Right cardiac atrium (tissue), 5 donors: ENCODE data around the gene POU5F2. TPM values are rescaled to one million over a fixed set of nuclear protein-coding genes. Genes with fewer than 3 reads are reported as not detected.

Experiments used
- ATAC-seq, 2 donors: fragments of 200-7000 bp; cut with Tn5 transposase; one replicate each; pipeline versions ENCODE4 v1.8.0 to v1.9.1; 2020; ENCODE audit warnings: moderate library complexity in 2 of 2, mild to moderate bottlenecking in 1 of 2
- DNase-seq, 3 donors: peaks; one replicate each; pipeline ENCODE4 v3.0.0-alpha.2; 2020
- H3K27ac ChIP-seq: one replicate; pipeline ENCODE4 v1.5.1; 2013; ENCODE audit warnings: mild to moderate bottlenecking, low read length, control low read depth, moderate library complexity
- H3K27me3 ChIP-seq: one replicate; pipeline ENCODE4 v1.6.1; 2013; ENCODE audit not compliant: control insufficient read depth, insufficient read depth
- H3K4me1 ChIP-seq: one replicate; pipeline ENCODE4 v1.6.1; 2013; ENCODE audit warnings: low read length; ENCODE audit not compliant: control insufficient read depth, insufficient read depth
- H3K4me3 ChIP-seq: one replicate; pipeline ENCODE4 v1.5.1; 2013; ENCODE audit warnings: low read length, control low read depth
- H3K9me3 ChIP-seq: one replicate; pipeline ENCODE4 v1.6.1; 2013; ENCODE audit warnings: low read length; ENCODE audit not compliant: control insufficient read depth
- WGBS: extraction: QIAGEN DNeasy Blood & Tissue Kit; methylation state at CpG from one replicate; pipeline ENCODE4 v1.1.7; 2013; 5-methylcytosine and 5-hydroxymethylcytosine counted together
- intact Hi-C, 4 donors: fragments of 100-400 bp; cut with DNase I; formaldehyde crosslinking; loops; one replicate each; pipeline versions ENCODE4 v1.11.0 to v1.14.0; 2022 to 2023
- long read RNA-seq, 4 donors: library from polyadenylated mRNA; unstranded; transcript quantifications; one replicate each; pipeline ENCODE4 v2.0.0, GENCODE V29; 2020 to 2021
- polyA plus RNA-seq: library from polyadenylated mRNA; stranded (reverse); fragments of 200-250 nt; gene quantifications from one replicate; pipeline ENCODE4 v1.2.3, GENCODE V29; 2013
- total RNA-seq, 4 donors: library from RNA; stranded (reverse); fragmentation: NEBNext Ultra II Directional; extraction: Animal tissue kit (Norgen Biotek cat#: 25700); gene quantifications; one replicate each; pipeline ENCODE4 v1.2.1, GENCODE V29; 2021
- donor health status: healthy with polysubstance abuse.
- donor health status: DM: no; HTN: yes; CAD: no.
- donor health status: DM: no; HTN: no; CAD: no.
- donor health status: DM: no; HTN: yes; CAD: no; lungs with severe emphysema.
- donor health status: DM: yes; HTN: yes; CAD: no.

Gene POU5F2
- total RNA-seq: under 1 TPM; 0.40 to 0.57 (median 0.53) TPM
- 0.16 TPM for polyA plus RNA-seq
- long read RNA-seq, donor 1: 0 reads
- long read RNA-seq, donor 2: 0 reads
- long read RNA-seq, donor 3: 0 reads
- long read RNA-seq, donor 4: 0 reads

- Histone ChIP-seq H3K27me3 (no peaks in the 10 kb centered on the region), H3K27ac (no peak within 1 kb of the TSS), H3K9me3 (no peaks in the 10 kb centered on the region), H3K4me1 (no peaks in the 10 kb centered on the region), H3K4me3 (no peak within 1 kb of the TSS)
- 97% methylated on average over 29 of the region's 29 CpGs for WGBS
- DNase-seq (peak in 1 of 3 donors; percentile 40), ATAC-seq (peak in 1 of 2 donors; percentile 29)
- intact Hi-C loops: no loop called here
Observed at GRCh38 chr5:93741136-93741811, at the start of gene POU5F2. TSS of gene POU5F2 (minus strand) at chr5:93741600. CDS start at chr5:93741563, 37 bp downstream.

- ATAC-seq: no peak
Observed at GRCh38 chr5:93790401-93790800, 49.0 kb upstream of the POU5F2 start.

GRCh38 chr5:93789173-93790067, 48.0 kb upstream of the POU5F2 start:
- DNase-seq (no peak), ATAC-seq (no peak)
- Histone ChIP-seq H3K27ac (no peak overlapping the region), H3K4me3 (no peak overlapping the region), H3K9me3 (no peaks in the 10 kb centered on the region), H3K4me1 (no peaks in the 10 kb centered on the region), H3K27me3 (no peaks in the 10 kb centered on the region)
- intact Hi-C loops: loop anchor here in 2 of 4 donors (10.0 kb wide), 2 partner anchors 175 to 185 kb away; no protein-coding TSS in a partner anchor
- 48% methylated on average over 5 of the region's 5 CpGs for WGBS

More at GRCh38 chr5:93790401-93790800, 49.0 kb upstream of the POU5F2 start:
- intact Hi-C loops: loop anchor here in 1 of 4 donors (10.0 kb wide), 1 partner anchor 186 kb away; no protein-coding TSS in a partner anchor
- Histone ChIP-seq H3K9me3 (no peaks in the 10 kb centered on the region), H3K4me3 (no peak overlapping the region), H3K27ac (no peak overlapping the region), H3K4me1 (no peaks in the 10 kb centered on the region), H3K27me3 (no peaks in the 10 kb centered on the region)
- WGBS: 88% methylated on average over 3 of the region's 3 CpGs
- DNase-seq: no peak

- Histone ChIP-seq H3K4me3 (no peak overlapping the region), H3K27ac (no peak overlapping the region), H3K9me3 (no peaks in the 10 kb centered on the region), H3K27me3 (no peaks in the 10 kb centered on the region), H3K4me1 (no peaks in the 10 kb centered on the region)
- intact Hi-C loops: loop anchor here in 1 of 4 donors (10.0 kb wide), 1 partner anchor 173 kb away; no protein-coding TSS in a partner anchor
- DNase-seq (no peak), ATAC-seq (no peak)
- WGBS: 75% methylated on average over 1 of the region's 1 CpG
Observed at GRCh38 chr5:93787598-93787997, 46.2 kb upstream of the POU5F2 start.

GRCh38 chr5:93785475-93785874, 44.1 kb upstream of the POU5F2 start:
- no peaks in the 10 kb centered on the region for H3K27me3 ChIP-seq
- H3K4me1 ChIP-seq: no peaks in the 10 kb centered on the region
- no peak overlapping the region for H3K4me3 ChIP-seq
- ATAC-seq (no peak), DNase-seq (no peak)
- no peaks in the 10 kb centered on the region for H3K9me3 ChIP-seq
- intact Hi-C loops: loop anchor here in 1 of 4 donors (10.0 kb wide), 1 partner anchor 171 kb away; no protein-coding TSS in a partner anchor
- H3K27ac ChIP-seq: no peak overlapping the region
- WGBS: over 99% methylated on average over 2 of the region's 2 CpGs

- no peak for ATAC-seq
- no peak for DNase-seq
- Histone ChIP-seq H3K27me3 (no peaks in the 10 kb centered on the region), H3K4me3 (no peak overlapping the region), H3K4me1 (no peaks in the 10 kb centered on the region), H3K9me3 (no peaks in the 10 kb centered on the region), H3K27ac (no peak overlapping the region)
- intact Hi-C loops: loop anchor here in 1 of 4 donors (10.0 kb wide), 1 partner anchor 168 kb away; no protein-coding TSS in a partner anchor
- WGBS: 98% methylated on average over 1 of the region's 1 CpG
Observed at GRCh38 chr5:93782978-93783377, 41.6 kb upstream of the POU5F2 start.

GRCh38 chr5:93777620-93778019, 36.2 kb upstream of the POU5F2 start:
- Histone ChIP-seq H3K4me3 (no peak overlapping the region), H3K4me1 (no peaks in the 10 kb centered on the region), H3K27me3 (no peaks in the 10 kb centered on the region), H3K9me3 (no peaks in the 10 kb centered on the region), H3K27ac (no peak overlapping the region)
- DNase-seq: no peak
- intact Hi-C loops: no loop called here
- ATAC-seq: no peak
- WGBS: 83% methylated on average over 3 of the region's 3 CpGs

- H3K9me3 ChIP-seq: no peaks in the 10 kb centered on the region
- 78% methylated on average over 5 of the region's 5 CpGs for WGBS
- intact Hi-C loops: no loop called here
- H3K27ac ChIP-seq: no peak overlapping the region
- DNase-seq (peak in 1 of 3 donors; percentile 35), ATAC-seq (no peak)
- peaks cover 4% of the 10 kb centered on the region for H3K4me1 ChIP-seq
- H3K4me3 ChIP-seq: no peak overlapping the region
- no peaks in the 10 kb centered on the region for H3K27me3 ChIP-seq
Observed at GRCh38 chr5:93756372-93756771, 15.0 kb upstream of the POU5F2 start.

- ATAC-seq (no peak), DNase-seq (peak in 2 of 3 donors; percentile 16 to 43)
- Histone ChIP-seq H3K27ac (no peak overlapping the region), H3K27me3 (no peaks in the 10 kb centered on the region), H3K4me3 (no peak overlapping the region), H3K4me1 (peaks cover 4% of the 10 kb centered on the region), H3K9me3 (no peaks in the 10 kb centered on the region)
- intact Hi-C loops: no loop called here
- WGBS: 58% methylated on average over 10 of the region's 10 CpGs
Observed at GRCh38 chr5:93755716-93756115, 14.3 kb upstream of the POU5F2 start.

GRCh38 chr5:93748875-93749397, 7.5 kb upstream of the POU5F2 start:
- Histone ChIP-seq H3K4me1 (no peaks in the 10 kb centered on the region), H3K27ac (no peak overlapping the region), H3K4me3 (no peak overlapping the region), H3K9me3 (no peaks in the 10 kb centered on the region), H3K27me3 (no peaks in the 10 kb centered on the region)
- intact Hi-C loops: no loop called here
- DNase-seq: no peak
- ATAC-seq: no peak
- 100% methylated on average over 1 of the region's 1 CpG for WGBS
